B cell (primary cell): ENCODE measurements around the gene PLEKHM1. TPM values are rescaled to one million over a fixed set of nuclear protein-coding genes. Genes with fewer than 3 reads are reported as not detected.

Experiments
- ATAC-seq: fragments of 200-7000 bp; cut with Tn5 transposase; one replicate; pipeline ENCODE4 v1.10.0; 2021; ENCODE audit warnings: low read depth, mild to moderate bottlenecking, moderate number of reproducible peaks, moderate library complexity
- CTCF ChIA-PET: fragments of 350-600 bp; sonication (Branson Sonifier 250); formaldehyde crosslinking; loops from one replicate; lab custom pipeline; 2021; ENCODE audit warnings: antibody characterized with exemption, inconsistent platforms; lab: Charles Lee
- POLR2A ChIA-PET: fragments of 350-600 bp; sonication (Branson Sonifier 250); formaldehyde crosslinking; loops from one replicate; lab custom pipeline; 2021; ENCODE audit warnings: antibody characterized with exemption; lab: Charles Lee
- DNase-seq: peaks from one replicate; pipeline ENCODE4 v3.0.0; 2013
- H2AFZ ChIP-seq: 2 replicates; pipeline ENCODE4 v1.6.1; 2012; ENCODE audit warnings: mild to moderate bottlenecking, low read depth, low read length; ENCODE audit not compliant: insufficient read depth, poor library complexity, severe bottlenecking
- H3K27ac ChIP-seq, 2 donors: 1 replicate in 1 of 2; 2 replicates in 1 of 2; pipeline ENCODE4 v1.5.1; 2012 to 2013; ENCODE audit warnings: low read length in 2 of 2, mild to moderate bottlenecking in 2 of 2, moderate library complexity in 1 of 2
- H3K27me3 ChIP-seq, 4 experiments: fragments of 200-600 bp in 1 of 4; sonication (generic) in 1 of 4; replicated peaks in 1 of 4; 1 replicate in 2 of 4; 2 replicates in 2 of 4; pipeline versions ENCODE4 v1.6.1 to v1.7.0; 2013 to 2016; ENCODE audit warnings: low read length in 3 of 4, mild to moderate bottlenecking in 2 of 4, mixed read lengths in 1 of 4, moderate library complexity in 1 of 4; ENCODE audit not compliant: insufficient read depth in 4 of 4, control insufficient read depth in 3 of 4; ENCODE audit errors: control extremely low read depth in 1 of 4
- H3K36me3 ChIP-seq, 2 experiments: replicated peaks in 1 of 2; 1 replicate in 1 of 2; 2 replicates in 1 of 2; pipeline versions ENCODE4 v1.6.1 to v1.7.1; 2013; ENCODE audit warnings: low read length in 1 of 2; ENCODE audit not compliant: insufficient read depth in 2 of 2, control insufficient read depth in 1 of 2; ENCODE audit errors: control extremely low read depth in 1 of 2, extremely low read depth in 1 of 2
- H3K4me1 ChIP-seq, 2 donors: fragments of 200-600 bp in 1 of 2; sonication (generic) in 1 of 2; 1 replicate in 1 of 2; 2 replicates in 1 of 2; pipeline versions ENCODE4 v1.5.1 to v1.6.1; 2013 to 2017; ENCODE audit warnings: low read length in 2 of 2; ENCODE audit not compliant: control insufficient read depth in 2 of 2, insufficient read depth in 2 of 2
- H3K4me2 ChIP-seq: replicated peaks from 2 replicates; pipeline ENCODE3; 2012; ENCODE audit warnings: mild to moderate bottlenecking, low read depth, low read length; ENCODE audit not compliant: poor library complexity, severe bottlenecking
- H3K4me3 ChIP-seq, 5 experiments: fragments of 200-600 bp in 1 of 5; sonication (generic) in 1 of 5; 1 replicate in 3 of 5; 2 replicates in 2 of 5; pipeline versions ENCODE4 v1.5.1 to v1.7.0; 2011 to 2016; ENCODE audit warnings: low read length in 4 of 5, mild to moderate bottlenecking in 4 of 5, low read depth in 2 of 5, control low read depth in 1 of 5, moderate library complexity in 1 of 5; ENCODE audit not compliant: insufficient read depth in 1 of 5; ENCODE audit errors: control extremely low read depth in 1 of 5, extremely low read depth in 1 of 5
- H3K79me2 ChIP-seq: fragments of 200-600 bp; sonication (generic); one replicate; pipeline ENCODE4 v1.6.0; 2016; ENCODE audit warnings: low read length; ENCODE audit not compliant: control insufficient read depth, insufficient read depth
- H3K9ac ChIP-seq: fragments of 200-600 bp; sonication (generic); 2 replicates; pipeline ENCODE4 v1.6.1; 2017; ENCODE audit warnings: mild to moderate bottlenecking, low read length, moderate library complexity
- H3K9me3 ChIP-seq, 3 donors: one replicate each; pipeline versions ENCODE4 v1.6.1 to v1.7.1; 2013; ENCODE audit warnings: low read length in 2 of 3; ENCODE audit not compliant: control insufficient read depth in 2 of 3, insufficient read depth in 1 of 3; ENCODE audit errors: control extremely low read depth in 1 of 3
- H4K20me1 ChIP-seq: 2 replicates; pipeline ENCODE4 v1.6.0; 2012; ENCODE audit warnings: mild to moderate bottlenecking, low read length; ENCODE audit not compliant: insufficient read depth, control insufficient read depth, poor library complexity, severe bottlenecking
- H3K27ac Mint-ChIP-seq: one replicate; pipeline ENCODE4 v1.8.0; 2021; ENCODE audit warnings: mixed read lengths
- H3K27me3 Mint-ChIP-seq: one replicate; pipeline ENCODE4 v1.8.0; 2021; ENCODE audit warnings: mixed read lengths
- H3K4me1 Mint-ChIP-seq: one replicate; pipeline ENCODE4 v1.8.0; 2021; ENCODE audit warnings: mixed read lengths
- H3K4me3 Mint-ChIP-seq: one replicate; pipeline ENCODE4 v1.8.0; 2021; ENCODE audit warnings: mixed read lengths
- H3K9me3 Mint-ChIP-seq: one replicate; pipeline ENCODE4 v1.8.0; 2022; ENCODE audit warnings: mixed read lengths; ENCODE audit not compliant: insufficient read depth
- EZH2 ChIP-seq: IDR thresholded peaks from 2 replicates; pipeline ENCODE4 v1.6.1; 2012; ENCODE audit warnings: borderline replicate concordance, low read depth, mild to moderate bottlenecking, moderate library complexity, low read length; ENCODE audit not compliant: insufficient read depth, poor library complexity, severe bottlenecking
- WGBS: methylation state at CpG from one replicate; pipeline ENCODE4 v1.1.5; 2013; ENCODE audit warnings: missing lambda C conversion rate; ENCODE audit not compliant: insufficient coverage; 5-methylcytosine and 5-hydroxymethylcytosine counted together
- intact Hi-C: fragments of 100-400 bp; cut with micrococcal nuclease; formaldehyde crosslinking; loops from one replicate; pipeline ENCODE4 v1.10.0; 2022
- polyA plus RNA-seq: library from polyadenylated mRNA; depleted of rRNA; stranded (reverse); fragments of >200 nt; gene quantifications from 2 replicates; pipeline ENCODE4 v1.2.3, GENCODE V29; 2012
- total RNA-seq, 2 donors: library from RNA; stranded (reverse); fragments of 120-200 nt in 1 of 2; gene quantifications; 1 replicate in 1 of 2; 2 replicates in 1 of 2; pipeline versions ENCODE4 v1.2.3 to v1.2.4, GENCODE V29; 2013 to 2022
- TF ChIP-seq, protein P1 (sequence below): fragments of 200-600 bp; IDR thresholded peaks from one replicate; pipeline ENCODE4 v1.8.0; 2022; ENCODE audit warnings: antibody characterized with exemption, mild to moderate bottlenecking

The PLEKHM1 gene
- total and polyA plus RNA-seq, 2 donors (not counting 1 experiment from before 2014, with no cell fraction given): 26.2 to 73.9 TPM

DNA sequence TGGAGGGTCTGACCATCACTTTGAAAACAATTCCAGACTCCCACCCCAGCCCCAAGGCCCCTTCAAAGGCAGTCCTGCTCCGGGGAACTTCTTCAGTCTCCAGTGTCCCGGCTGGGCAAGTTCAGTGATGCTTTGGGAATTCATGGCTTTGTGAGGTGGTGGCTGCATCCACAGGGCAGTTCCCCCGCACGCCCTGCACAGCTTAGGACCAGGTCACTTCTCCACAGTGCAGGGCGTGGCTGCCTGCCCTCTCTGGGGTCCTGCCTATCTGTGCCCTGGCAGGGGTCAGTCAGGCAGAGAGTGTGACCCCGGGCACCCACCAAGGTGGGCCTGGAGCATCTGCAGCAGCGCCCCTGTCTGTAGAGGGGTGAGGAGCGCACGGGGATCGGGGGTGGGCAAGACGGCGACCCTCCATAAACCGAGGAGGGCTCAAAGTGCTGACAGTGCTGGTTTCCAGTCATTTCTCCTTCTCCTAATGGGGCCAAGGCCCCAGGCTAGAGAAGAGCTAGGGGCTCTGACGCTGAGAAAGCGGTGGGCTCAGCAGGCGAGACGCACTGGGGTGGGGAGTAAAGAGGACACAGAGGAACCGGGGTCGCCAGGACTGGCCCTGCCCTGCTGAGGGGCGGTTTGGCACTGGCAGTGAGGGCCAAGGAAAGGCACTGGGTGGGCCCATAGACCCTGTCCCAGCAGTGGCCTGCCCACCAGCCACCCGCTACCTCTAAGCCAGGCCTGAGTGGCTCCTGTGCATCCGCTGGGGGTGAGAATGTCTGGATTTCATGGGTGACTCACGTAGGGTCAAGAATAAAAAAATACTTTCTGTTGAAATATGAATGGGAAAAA lies 53.7 kb downstream of the PLEKHM1 start:
- Histone ChIP-seq H3K4me1 (peaks cover 12 to 21% of the 10 kb centered on the region in 2 donors), H3K9ac (no peak overlapping the region), H4K20me1 (no peaks in the 10 kb centered on the region), H3K4me3 (no peak overlapping the region), H3K9me3 (no peaks in the 10 kb centered on the region), H3K36me3 (peaks cover 2 to 15% of the 10 kb centered on the region in 2 experiments), H3K4me2 (no peak overlapping the region), H3K27me3 (no peaks in the 10 kb centered on the region), H2AFZ (no peak overlapping the region), H3K27ac (no peak overlapping the region), H3K79me2 (no peaks in the 10 kb centered on the region)
- intact Hi-C loops: no loop called here
- POLR2A ChIA-PET: interaction anchor here (0.6 kb wide), 1 partner anchor 24 kb away, joined by 7 read pairs; no protein-coding TSS in a partner anchor
- H3K9me3 Mint-ChIP-seq: no peaks in the 10 kb centered on the region
- H3K4me3 Mint-ChIP-seq: no peak overlapping the region
- CTCF ChIA-PET: no interaction called here
- no peak for ATAC-seq
- TF ChIP-seq, protein P1, sequence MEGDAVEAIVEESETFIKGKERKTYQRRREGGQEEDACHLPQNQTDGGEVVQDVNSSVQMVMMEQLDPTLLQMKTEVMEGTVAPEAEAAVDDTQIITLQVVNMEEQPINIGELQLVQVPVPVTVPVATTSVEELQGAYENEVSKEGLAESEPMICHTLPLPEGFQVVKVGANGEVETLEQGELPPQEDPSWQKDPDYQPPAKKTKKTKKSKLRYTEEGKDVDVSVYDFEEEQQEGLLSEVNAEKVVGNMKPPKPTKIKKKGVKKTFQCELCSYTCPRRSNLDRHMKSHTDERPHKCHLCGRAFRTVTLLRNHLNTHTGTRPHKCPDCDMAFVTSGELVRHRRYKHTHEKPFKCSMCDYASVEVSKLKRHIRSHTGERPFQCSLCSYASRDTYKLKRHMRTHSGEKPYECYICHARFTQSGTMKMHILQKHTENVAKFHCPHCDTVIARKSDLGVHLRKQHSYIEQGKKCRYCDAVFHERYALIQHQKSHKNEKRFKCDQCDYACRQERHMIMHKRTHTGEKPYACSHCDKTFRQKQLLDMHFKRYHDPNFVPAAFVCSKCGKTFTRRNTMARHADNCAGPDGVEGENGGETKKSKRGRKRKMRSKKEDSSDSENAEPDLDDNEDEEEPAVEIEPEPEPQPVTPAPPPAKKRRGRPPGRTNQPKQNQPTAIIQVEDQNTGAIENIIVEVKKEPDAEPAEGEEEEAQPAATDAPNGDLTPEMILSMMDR: no peak
- TF ChIP-seq EZH2: no peak
- no peak for DNase-seq
- no peak overlapping the region for H3K27ac Mint-ChIP-seq
- WGBS: 98% methylated on average over 16 of the region's 23 CpGs
- H3K27me3 Mint-ChIP-seq: no peaks in the 10 kb centered on the region
- H3K4me1 Mint-ChIP-seq: peaks cover 14% of the 10 kb centered on the region

DNA sequence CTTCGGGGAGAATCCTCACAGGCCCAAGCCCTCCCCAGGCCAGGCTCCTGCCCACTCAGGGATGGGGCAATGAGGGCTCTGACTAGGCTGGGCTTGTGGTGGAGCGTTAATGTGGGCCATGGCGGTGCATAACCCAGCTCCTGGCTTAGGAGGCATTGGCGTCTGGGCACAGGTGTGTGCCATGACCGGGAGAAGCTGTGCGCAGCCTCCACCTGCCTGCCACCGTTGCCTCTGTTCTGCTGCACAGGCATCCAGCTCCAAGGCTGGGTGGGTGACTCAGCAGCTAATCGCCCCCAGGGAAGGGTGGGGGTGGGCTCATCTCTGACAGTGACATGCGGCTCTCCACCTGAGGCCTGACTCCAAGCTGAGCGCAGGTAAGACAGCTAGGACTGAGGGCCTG lies 54.4 kb downstream of the PLEKHM1 start:
- Mint-ChIP-seq H3K27ac (no peak overlapping the region), H3K4me1 (peaks cover 17% of the 10 kb centered on the region), H3K9me3 (no peaks in the 10 kb centered on the region), H3K4me3 (no peak overlapping the region), H3K27me3 (no peaks in the 10 kb centered on the region)
- ATAC-seq: no peak
- Histone ChIP-seq H2AFZ (no peak overlapping the region), H3K79me2 (no peaks in the 10 kb centered on the region), H3K4me2 (no peak overlapping the region), H4K20me1 (no peaks in the 10 kb centered on the region), H3K36me3 (peaks cover 2 to 15% of the 10 kb centered on the region in 2 experiments), H3K9me3 (no peaks in the 10 kb centered on the region), H3K27ac (no peak overlapping the region), H3K4me3 (no peak overlapping the region), H3K27me3 (no peaks in the 10 kb centered on the region), H3K4me1 (peaks cover 13 to 23% of the 10 kb centered on the region in 2 donors), H3K9ac (no peak overlapping the region)
- no peak for TF ChIP-seq EZH2
- TF ChIP-seq, protein P1: no peak
- 93% methylated on average over 10 of the region's 10 CpGs for WGBS
- no peak for DNase-seq
- ChIA-PET POLR2A (no interaction called here), CTCF (no interaction called here)
- intact Hi-C loops: no loop called here
